Activated CD4-positive, CD25-positive, alpha-beta regulatory T cell treated with anti-CD3 and anti-CD28 coated beads, Interleukin-2, amount 50 U/mL, for 24 hours (primary cell): ENCODE measurements around the gene ZNF879.

Experiments used
- ATAC-seq, 2 donors: fragments of 150-1000 bp; cut with Tn5 transposase; one replicate each; pipeline ENCODE4 v1.10.0; 2021; ENCODE audit warnings: mild to moderate bottlenecking in 1 of 2, moderate library complexity in 1 of 2

Gene ZNF879

GRCh38 chr5:179023528-179024189 lies at the start of gene ZNF879:
Gene ZNF879, plus strand, starts transcription at chr5:179023804. Its CDS starts 1,201 bp downstream, at chr5:179025005.
- peak; percentile 97 for ATAC-seq

DNA sequence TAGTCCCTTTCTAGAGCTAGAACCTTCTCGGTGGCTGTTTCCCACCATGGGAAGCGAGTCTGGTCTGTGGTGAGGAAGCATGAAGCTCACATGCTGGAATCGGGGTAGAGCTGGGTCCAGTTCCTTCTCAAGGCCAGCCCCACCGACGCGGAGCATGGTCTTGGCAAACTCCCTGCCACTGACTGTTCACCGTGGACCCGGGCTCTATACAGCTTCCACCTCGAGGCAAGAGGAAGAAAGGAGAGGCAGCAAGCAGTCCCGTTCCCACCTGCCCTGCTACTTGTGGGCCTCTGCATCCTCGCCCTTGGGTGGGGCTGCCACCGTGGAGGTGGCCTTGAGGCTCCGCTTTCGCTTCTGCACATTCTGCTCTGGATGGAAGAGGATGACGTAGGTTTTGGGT lies 42.2 kb upstream of the ZNF879 start:
- no peak for ATAC-seq

GRCh38 chr5:178982941-178983340 lies 40.7 kb upstream of the ZNF879 start:
- ATAC-seq, result no peak

- no peak for ATAC-seq
Observed at GRCh38 chr5:178983728-178984127, 39.9 kb upstream of the ZNF879 start.

DNA sequence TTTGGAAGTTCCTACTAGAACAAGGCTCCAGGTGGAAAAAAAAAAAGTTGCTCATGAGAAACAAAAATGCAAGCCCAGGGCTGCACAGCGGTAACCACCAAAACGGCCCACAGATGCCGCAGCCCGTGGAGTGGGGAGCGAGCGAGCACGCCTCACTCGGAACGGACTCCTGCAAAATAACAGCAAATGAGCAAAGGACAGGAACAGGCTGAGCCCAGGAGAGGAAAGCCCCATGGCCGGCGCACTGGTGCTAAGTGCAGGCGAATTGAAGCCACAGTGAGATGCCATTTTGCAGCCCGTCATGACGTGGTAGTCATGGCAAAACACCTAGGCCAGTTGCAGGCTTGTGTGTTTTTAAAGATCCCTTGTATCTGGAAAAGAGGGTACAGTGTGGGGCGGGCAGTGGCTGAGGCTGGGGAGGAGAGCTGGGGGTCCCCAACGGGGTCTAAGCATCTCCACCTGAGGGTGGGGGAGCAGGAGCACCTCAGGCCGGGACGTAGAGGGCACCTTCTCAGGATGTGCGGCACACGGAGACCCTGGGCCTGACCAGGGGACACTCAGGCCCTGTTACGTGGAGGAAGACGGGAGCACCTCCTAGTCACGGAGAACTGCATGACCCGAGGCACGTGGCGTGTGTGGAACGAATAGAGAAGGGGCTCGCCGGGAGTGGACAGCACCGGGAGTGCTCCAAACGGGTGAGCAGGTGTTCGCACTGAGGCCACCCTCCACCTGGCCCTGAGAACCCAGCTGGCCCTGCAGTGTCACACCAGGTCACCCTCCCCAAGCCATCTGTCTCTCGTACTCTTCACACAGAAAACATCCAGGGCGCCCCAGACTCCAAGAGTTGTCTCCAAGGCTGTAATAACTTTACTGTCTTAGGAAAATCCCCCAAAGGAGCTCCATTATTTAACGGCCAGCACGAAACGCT lies 39.2 kb upstream of the ZNF879 start:
- no peak for ATAC-seq

DNA sequence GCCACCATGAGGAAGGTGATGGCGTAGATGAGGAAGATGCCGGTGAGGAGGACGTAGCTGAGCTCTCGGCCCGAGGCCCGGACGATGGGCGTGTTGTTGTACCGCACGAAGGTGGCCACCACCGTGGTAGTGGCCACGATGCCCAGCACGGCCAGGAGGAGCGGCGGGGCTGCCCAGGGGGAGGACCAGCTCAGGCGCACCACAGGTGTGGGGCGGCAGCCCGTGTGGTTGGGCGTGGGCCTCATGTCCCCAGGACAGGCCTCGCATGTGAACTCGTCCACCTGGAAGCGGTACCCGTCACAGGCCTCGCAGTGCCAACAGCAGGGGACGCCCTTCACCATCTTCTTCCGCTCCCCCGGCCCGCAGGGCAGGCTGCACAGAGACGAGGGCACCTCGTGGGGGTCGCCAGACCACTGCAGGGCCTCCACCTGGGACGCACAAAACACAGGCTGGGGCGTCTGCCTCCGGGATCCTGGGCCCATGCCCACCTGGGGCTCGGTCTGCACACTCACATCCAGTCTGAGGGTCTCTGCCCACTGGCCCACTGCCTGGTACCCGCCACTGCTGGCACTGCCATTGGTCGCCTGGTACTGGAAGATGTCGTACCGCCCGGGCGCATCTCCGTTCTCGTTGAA lies 37.2 kb upstream of the ZNF879 start:
- no peak for ATAC-seq

DNA sequence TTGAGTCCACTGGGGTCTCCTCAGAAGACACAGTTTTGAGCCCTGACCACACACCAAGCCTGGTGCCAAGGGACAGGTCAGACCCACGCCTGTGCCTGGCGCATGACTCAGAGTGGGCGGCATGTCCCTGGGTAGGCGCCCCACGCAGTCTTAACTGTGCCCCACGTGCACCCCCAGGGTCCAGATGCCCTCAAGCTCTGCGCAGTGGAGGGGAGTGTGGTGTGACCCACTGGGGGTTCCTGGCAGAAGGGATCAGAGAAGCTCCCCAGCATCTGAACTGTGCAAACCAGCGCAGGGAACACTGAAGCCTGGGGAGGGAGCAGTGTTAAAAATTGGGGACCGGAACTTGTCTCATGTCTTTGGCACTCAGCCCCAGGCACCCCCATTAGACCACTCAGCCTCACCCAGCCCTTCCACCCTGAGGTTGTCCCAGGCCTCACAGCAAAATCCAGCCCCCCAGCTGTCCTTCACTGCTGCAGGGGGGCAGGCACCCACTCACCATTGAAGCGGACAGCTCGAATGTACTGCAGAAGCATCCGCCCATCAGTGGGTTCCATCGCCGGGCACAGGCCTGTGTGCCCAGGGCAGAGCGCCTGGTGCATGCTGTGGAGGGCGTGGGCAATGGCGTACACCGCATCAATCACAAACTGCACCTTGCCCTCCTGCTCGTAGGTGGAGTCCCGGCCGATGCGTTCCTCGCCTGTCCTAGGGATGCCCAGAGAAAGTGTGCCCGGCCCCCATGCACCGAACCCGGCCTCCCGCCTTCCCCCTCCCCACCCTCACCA lies 35.0 kb upstream of the ZNF879 start:
- ATAC-seq, result no peak

- no peak for ATAC-seq
Observed at GRCh38 chr5:178989311-178989710, 34.3 kb upstream of the ZNF879 start.

DNA sequence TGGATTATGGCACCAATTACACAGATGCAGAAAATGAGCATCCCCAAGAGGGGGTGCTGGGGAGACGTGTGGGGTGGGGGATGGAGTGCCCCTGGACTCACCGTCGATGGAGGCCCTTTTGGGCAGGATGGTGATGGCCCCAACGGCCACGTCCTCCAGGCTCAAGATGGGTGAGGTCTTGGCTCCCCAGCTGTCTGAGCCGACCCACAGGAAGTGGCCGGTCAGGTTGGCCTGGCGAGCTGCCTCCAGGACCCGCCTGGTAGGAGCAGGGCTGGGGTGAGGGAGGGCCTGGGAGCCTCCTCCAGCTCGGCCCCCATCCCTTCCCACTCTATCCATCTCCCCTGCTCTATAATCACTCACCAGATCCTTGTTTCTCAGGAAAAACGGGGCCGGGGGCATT lies 33.1 kb upstream of the ZNF879 start:
- no peak for ATAC-seq

- no peak for ATAC-seq
Observed at GRCh38 chr5:178991190-178992145, 32.1 kb upstream of the ZNF879 start.

DNA sequence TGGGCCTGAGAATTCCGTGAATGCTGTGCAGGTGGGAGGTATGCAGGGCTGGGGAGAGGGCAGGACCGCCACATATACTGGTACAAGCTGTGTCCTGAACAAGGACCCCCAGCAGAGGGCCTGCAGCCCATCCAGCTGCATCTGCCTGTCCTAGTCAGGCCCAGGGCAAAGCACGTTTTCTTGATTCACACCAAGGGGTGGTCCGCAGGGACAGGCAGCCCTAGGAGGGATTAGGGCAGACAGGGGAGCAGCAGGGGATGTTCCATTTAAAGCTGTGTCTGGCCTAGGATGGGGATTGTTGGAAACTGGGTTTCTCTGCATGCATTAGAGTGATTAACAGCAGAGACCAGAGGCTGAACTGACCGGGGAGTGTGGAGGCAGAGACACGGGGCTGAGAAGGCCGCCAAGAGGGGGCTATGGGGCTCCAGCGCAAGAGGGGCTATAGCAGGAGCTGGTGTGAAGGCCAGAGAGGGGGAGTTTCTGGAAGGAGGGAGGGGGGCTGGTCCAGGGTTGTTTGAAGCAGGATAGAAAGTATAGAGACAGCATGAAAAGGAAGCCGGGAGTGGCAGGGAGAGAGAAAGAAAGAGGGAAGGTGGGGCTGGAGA lies 31.2 kb upstream of the ZNF879 start:
- no peak for ATAC-seq

GRCh38 chr5:178993236-178993765 lies 30.3 kb upstream of the ZNF879 start:
- ATAC-seq, result no peak

DNA sequence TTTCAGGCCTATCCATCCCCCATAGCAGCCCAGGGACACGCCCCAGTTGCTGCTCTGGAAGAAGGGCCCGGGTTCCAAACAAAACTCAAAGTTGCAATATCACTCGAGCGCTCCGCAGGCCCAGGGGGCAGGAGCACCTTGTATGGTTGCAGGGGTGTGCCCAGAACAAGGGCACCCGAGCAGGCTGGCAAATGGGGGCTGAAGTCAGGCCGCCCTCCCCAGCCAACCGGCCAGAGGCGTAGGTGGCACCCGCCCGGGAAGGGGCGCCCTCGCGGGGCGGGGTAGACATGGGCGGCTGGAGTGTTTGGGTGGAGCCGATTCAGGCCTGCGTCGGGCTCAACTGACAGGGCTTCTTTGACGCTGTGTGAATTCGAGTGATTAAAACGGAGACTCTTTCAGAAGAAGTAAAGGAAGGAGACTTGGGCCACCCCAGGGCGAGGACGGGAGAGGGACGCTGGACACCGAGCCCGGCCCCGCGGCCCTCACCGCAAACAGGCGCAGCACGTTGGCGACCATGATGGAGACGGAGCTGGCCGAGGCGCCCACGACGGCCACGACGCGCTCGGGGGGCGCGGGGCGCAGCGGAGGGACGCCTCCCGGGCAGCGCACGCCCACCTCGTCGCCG lies 29.5 kb upstream of the ZNF879 start:
- ATAC-seq, result no peak

DNA sequence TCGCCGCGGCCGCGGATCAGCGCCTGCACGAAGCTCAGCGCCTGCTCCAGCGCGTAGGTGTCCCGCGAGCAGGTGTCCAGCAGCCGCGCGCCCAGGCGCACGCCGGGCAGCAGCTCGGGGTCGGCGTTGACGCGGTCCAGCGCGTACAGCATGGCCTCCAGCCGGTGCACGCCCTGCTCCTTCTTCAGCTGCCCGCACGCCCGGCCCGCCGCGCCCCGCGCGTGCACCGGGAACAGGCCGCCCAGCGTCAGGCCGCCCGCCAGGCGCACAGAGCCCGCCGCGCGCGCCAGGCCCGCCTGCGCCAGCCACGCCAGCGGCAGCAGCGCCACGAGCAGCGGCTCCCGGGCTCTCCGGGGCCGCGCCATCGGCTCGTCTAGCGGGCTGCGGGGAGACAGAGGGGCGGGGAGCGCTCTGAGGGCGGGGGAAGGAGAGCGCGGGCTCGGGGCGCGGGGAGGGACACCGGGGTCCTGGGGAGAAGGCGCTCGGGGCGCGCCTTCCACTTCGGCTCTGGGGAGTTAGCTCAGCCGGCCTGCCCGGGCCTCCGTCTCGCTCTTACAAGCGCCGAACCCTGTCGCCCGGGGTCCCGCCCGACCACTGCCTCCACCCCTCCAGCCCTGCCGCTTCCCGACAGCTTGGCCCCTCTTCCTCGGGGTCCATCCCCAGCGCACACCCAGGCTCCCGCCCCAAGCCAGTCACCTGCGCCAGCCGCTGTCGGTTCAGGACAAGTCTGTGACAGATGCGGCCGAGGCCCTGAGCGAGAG lies 28.8 kb upstream of the ZNF879 start, which contains the start of gene GRM6:
TSS of gene GRM6 (minus strand) at position 741 of the 761 bp plus-strand sequence. CDS start at position 365, 376 bp downstream.
- no peak for ATAC-seq

DNA sequence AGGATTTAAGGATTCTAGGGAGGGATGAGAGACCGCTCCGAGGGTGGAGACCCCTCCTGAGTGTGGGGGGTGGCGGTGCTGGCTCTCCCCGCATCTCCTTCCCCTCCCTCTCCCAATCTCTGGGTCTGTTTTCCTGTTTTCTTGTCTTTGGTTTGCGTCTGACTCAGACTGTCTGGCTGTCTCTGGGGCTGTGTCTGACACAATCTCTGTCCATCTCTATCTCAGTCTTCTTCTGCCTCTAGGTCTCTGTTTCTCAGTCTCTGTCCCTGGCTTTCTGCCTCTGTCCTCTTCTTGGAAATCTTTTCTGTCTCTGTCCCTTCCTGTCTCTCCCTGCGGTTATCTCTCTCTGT lies 28.3 kb upstream of the ZNF879 start:
- ATAC-seq, result no peak

GRCh38 chr5:178996156-178996555 lies 27.4 kb upstream of the ZNF879 start:
- no peak for ATAC-seq

- ATAC-seq, result no peak
Observed at GRCh38 chr5:178997191-178997590, 26.4 kb upstream of the ZNF879 start.

DNA sequence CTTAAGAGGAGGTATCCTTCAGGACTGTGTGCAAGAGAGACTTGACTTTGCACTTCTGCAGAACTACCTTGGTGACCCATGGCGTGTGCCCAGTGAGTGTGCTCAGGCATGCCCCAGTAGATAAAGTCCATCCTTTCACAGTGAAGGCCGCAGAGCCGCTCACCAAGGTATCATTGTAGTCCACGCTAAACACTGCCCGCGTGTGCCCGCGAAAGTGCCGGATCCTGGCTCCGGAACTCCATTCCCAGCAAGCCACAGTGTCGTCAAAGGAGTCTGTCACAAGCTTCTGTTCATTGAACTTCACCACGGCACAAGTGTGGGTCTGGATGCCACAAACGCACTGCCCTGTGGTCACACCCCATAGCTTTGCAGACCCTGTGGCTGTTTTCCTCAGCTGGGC lies 25.2 kb upstream of the ZNF879 start:
- ATAC-seq, result no peak

DNA sequence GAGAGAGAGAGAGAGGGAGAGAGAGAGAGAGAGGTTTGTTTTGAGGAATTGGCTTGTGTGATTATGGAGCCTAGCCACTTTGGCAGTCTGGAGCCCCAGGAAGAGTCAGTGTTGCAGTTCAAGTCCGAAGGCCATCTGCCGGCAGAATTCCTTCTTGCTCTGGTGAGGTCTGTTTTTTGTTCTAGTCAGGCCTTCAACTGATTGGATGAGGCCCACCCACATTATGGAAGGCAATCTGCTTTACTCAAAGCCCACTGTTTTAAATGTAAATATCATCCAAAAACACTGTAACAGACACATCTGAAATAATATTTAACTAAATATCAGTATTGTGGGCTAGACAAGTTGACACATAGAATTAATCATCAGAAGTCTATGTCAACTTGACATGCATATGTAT lies 17.0 kb upstream of the ZNF879 start:
- no peak for ATAC-seq

DNA sequence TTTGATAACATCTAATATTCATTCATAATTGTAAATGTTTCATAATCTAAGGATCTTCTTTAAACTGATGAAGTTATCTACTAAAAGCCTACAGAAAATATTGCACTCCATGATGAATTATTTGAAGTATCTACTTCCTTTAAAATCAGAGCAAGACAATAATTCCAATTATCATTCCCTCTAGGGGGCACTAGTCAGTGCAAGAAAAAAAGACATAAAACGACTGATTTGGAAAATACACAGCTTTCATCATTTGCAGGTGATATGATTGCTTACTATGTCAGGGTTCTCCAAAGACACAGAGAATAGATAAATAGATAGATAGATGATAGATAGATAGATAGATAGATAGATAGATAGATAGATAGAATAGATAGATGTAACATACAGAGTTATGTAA lies 14.9 kb upstream of the ZNF879 start:
- ATAC-seq, result no peak
